Tibial nerve (tissue), 4 donors: ENCODE measurements around the gene SIM2.

ENCODE experiments used
- EP300 ChIP-seq, 2 donors: sonication (generic); formaldehyde crosslinking; IDR thresholded peaks; one replicate each; pipeline ENCODE4 v1.6.1; 2017; ENCODE audit warnings: antibody characterized with exemption in 2 of 2, mild to moderate bottlenecking in 1 of 2
- TF ChIP-seq, protein P1 (sequence below), 5 experiments: fragments of 200-600 bp in 3 of 5; fragments of 450-650 bp in 2 of 5; sonication (generic) in 3 of 5; IDR thresholded peaks; one replicate each; pipeline ENCODE4 v1.5.1; 2016 to 2019; ENCODE audit warnings: antibody characterized with exemption in 5 of 5, mild to moderate bottlenecking in 3 of 5, moderate library complexity in 2 of 5

DNA sequence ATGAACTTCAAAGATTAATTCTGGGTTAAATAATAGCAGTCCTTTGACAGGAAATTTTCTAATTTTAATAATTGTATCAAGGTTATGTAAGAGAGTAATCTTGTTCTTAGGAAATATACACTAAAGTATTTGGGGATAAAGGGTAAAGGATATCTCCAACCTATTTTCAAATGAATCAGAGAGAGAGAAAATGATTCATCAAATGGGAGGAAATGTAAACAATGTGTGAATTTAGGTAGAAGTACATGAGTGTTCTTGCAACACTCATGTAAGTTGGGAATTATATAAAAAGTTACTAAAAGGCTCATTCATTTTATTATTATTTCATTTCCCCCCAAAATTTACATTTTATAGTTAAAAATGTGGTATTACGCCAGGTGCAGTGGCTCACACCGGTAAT is 20.4 kb upstream of the SIM2 start:
- TF ChIP-seq, protein P1, sequence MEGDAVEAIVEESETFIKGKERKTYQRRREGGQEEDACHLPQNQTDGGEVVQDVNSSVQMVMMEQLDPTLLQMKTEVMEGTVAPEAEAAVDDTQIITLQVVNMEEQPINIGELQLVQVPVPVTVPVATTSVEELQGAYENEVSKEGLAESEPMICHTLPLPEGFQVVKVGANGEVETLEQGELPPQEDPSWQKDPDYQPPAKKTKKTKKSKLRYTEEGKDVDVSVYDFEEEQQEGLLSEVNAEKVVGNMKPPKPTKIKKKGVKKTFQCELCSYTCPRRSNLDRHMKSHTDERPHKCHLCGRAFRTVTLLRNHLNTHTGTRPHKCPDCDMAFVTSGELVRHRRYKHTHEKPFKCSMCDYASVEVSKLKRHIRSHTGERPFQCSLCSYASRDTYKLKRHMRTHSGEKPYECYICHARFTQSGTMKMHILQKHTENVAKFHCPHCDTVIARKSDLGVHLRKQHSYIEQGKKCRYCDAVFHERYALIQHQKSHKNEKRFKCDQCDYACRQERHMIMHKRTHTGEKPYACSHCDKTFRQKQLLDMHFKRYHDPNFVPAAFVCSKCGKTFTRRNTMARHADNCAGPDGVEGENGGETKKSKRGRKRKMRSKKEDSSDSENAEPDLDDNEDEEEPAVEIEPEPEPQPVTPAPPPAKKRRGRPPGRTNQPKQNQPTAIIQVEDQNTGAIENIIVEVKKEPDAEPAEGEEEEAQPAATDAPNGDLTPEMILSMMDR (IDR thresholded peaks at IDR 0.05), result no peak
- TF ChIP-seq EP300 (IDR thresholded peaks at IDR 0.05), result no peak
